ENCODE measurements around the gene TPRN. TPM values are rescaled to one million over a fixed set of nuclear protein-coding genes. Genes with fewer than 3 reads are reported as not detected.

Gene TPRN
- total and polyA plus RNA-seq, 9 of the 15 experiments (the other 6 are each of a cell fraction or from before 2014, with no cell fraction given), result 0.31 to 31.9 (median 4.4) TPM

GRCh38 chr9:137218754-137219271 lies 18.3 kb upstream of the TPRN start (continued):
- TF ChIP-seq, protein P1, sequence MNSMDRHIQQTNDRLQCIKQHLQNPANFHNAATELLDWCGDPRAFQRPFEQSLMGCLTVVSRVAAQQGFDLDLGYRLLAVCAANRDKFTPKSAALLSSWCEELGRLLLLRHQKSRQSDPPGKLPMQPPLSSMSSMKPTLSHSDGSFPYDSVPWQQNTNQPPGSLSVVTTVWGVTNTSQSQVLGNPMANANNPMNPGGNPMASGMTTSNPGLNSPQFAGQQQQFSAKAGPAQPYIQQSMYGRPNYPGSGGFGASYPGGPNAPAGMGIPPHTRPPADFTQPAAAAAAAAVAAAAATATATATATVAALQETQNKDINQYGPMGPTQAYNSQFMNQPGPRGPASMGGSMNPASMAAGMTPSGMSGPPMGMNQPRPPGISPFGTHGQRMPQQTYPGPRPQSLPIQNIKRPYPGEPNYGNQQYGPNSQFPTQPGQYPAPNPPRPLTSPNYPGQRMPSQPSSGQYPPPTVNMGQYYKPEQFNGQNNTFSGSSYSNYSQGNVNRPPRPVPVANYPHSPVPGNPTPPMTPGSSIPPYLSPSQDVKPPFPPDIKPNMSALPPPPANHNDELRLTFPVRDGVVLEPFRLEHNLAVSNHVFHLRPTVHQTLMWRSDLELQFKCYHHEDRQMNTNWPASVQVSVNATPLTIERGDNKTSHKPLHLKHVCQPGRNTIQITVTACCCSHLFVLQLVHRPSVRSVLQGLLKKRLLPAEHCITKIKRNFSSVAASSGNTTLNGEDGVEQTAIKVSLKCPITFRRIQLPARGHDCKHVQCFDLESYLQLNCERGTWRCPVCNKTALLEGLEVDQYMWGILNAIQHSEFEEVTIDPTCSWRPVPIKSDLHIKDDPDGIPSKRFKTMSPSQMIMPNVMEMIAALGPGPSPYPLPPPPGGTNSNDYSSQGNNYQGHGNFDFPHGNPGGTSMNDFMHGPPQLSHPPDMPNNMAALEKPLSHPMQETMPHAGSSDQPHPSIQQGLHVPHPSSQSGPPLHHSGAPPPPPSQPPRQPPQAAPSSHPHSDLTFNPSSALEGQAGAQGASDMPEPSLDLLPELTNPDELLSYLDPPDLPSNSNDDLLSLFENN (IDR thresholded peaks at IDR 0.05; ENCODE audit: low read depth in 2 of 2, low read length in 2 of 2), result 0 out of 4 replicates have a peak, but pooled peaks of 1 of the 2 experiments have one; percentile 14
- TF ChIP-seq ZNF57 (CRISPR knock-in tag; IDR thresholded peaks at IDR 0.05) (0 out of 2 replicates have a peak, but pooled peaks have one; percentile 31), ZNF41 (CRISPR knock-in tag; conservative IDR thresholded peaks at IDR 0.05) (0 out of 2 replicates have a peak, but pooled peaks have one; percentile 40), SLC30A9 (CRISPR knock-in tag; IDR thresholded peaks at IDR 0.05) (no peak), HBP1 (CRISPR knock-in tag; IDR thresholded peaks at IDR 0.05) (0 out of 2 replicates have a peak, but pooled peaks have one; percentile 61), DACH1 (IDR thresholded peaks at IDR 0.05; ENCODE audit: partially characterized antibody) (peak; percentile 92), HMG20A (CRISPR knock-in tag; conservative IDR thresholded peaks at IDR 0.05) (no peak), E2F6 (IDR thresholded peaks at IDR 0.05; ENCODE audit: borderline replicate concordance in 1 of 2, extremely low read depth in 1 of 2, insufficient read depth in 1 of 2, insufficient read length in 1 of 2, low read depth in 1 of 2, low read length in 1 of 2, poor library complexity in 1 of 2, severe bottlenecking in 1 of 2) (peak in 1 of 2 experiments; percentile 28), ZNF174 (CRISPR knock-in tag; IDR thresholded peaks at IDR 0.05) (no peak), ZFP36 (IDR thresholded peaks at IDR 0.05; ENCODE audit: low read depth, low read length, partially characterized antibody) (peak; percentile 39), ZNF146 (CRISPR knock-in tag; IDR thresholded peaks at IDR 0.05; ENCODE audit: unreplicated experiment) (no peak), HMGN3 (IDR thresholded peaks at IDR 0.05; ENCODE audit: borderline replicate concordance, extremely low read depth, insufficient read length, low read depth, low read length) (peak; percentile 92), ZSCAN32 (CRISPR knock-in tag; IDR thresholded peaks at IDR 0.05) (peak; percentile 55; the same call in 1 of the 2 replicates), NR3C1 (CRISPR knock-in tag; IDR thresholded peaks at IDR 0.05) (no peak), NONO (IDR thresholded peaks at IDR 0.05; ENCODE audit: low read depth in 2 of 2, low read length in 1 of 2) (no peak), TEAD4 (IDR thresholded peaks at IDR 0.05; ENCODE audit: low read length) (peak; percentile 66), TEAD4 (CRISPR knock-in tag; IDR thresholded peaks at IDR 0.05; ENCODE audit: borderline replicate concordance) (no peak), MECOM (CRISPR knock-in tag; IDR thresholded peaks at IDR 0.05) (no peak), ZNF316 (IDR thresholded peaks at IDR 0.05) (peak; percentile 33), EGR1 (conservative IDR thresholded peaks at IDR 0.05) (peak; percentile 86), OTX1 (CRISPR knock-in tag; IDR thresholded peaks at IDR 0.05) (0 out of 2 replicates have a peak, but pooled peaks have one; percentile 57), U2AF1 (optimal IDR thresholded peaks at IDR 0.05; ENCODE audit: low read depth, low read length) (no peak), ELF1 (tag; IDR thresholded peaks at IDR 0.05) (no peak)
